GM12892 (cell line): ENCODE data around the gene TMEM54.

Experiments used
- POLR2AphosphoS5 ChIP-seq: IDR thresholded peaks from 2 replicates; pipeline ENCODE4 v1.6.1; 2011; ENCODE audit warnings: low read depth, low read length, control low read depth
- TAF1 ChIP-seq: IDR thresholded peaks from 2 replicates; pipeline ENCODE4 v1.6.1; 2011; ENCODE audit warnings: low read depth, mild to moderate bottlenecking, control low read depth, low read length, borderline replicate concordance

GRCh38 chr1:32890516-32891240 is 10.5 kb downstream of the TMEM54 start:
- TF ChIP-seq POLR2AphosphoS5 (no peak), TAF1 (no peak)
